Measurements from ENCODE around the gene SNX11.

DNA sequence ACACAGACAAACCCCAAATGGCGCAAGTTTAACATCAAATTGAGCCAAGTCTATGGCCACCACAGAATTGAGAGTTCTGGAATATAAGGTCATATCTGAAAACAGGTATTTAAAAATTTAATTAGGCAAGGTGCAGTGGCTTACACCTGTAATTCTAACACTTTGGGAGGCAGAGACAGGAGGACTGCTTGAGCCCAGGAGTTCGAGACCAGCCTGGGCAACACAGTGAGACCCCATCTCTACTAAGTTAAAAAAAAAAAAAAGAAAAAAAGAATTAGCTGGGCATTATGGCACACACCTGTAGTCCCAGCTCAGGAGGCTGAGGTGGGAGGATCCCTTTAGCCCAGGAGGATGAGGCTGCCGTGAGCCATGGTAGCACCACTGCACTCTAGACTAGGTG is 40.3 kb upstream of the SNX11 start:
- TF ChIP-seq RXRA (IDR thresholded peaks at IDR 0.05) (no peak), HNF4A (conservative IDR thresholded peaks at IDR 0.05) (no peak), JUND (IDR thresholded peaks at IDR 0.05) (no peak), TAF1 (conservative IDR thresholded peaks at IDR 0.05) (no peak), EGR1 (IDR thresholded peaks at IDR 0.05; ENCODE audit: low read depth in 2 of 2) (no peak), NR2F2 (IDR thresholded peaks at IDR 0.05) (no peak), RAD21 (IDR thresholded peaks at IDR 0.05) (no peak), GABPA (IDR thresholded peaks at IDR 0.05 in 1 of 2, conservative IDR thresholded peaks at IDR 0.05 in 1 of 2) (no peak), YY1 (IDR thresholded peaks at IDR 0.05) (no peak)
- TF ChIP-seq, protein P1, sequence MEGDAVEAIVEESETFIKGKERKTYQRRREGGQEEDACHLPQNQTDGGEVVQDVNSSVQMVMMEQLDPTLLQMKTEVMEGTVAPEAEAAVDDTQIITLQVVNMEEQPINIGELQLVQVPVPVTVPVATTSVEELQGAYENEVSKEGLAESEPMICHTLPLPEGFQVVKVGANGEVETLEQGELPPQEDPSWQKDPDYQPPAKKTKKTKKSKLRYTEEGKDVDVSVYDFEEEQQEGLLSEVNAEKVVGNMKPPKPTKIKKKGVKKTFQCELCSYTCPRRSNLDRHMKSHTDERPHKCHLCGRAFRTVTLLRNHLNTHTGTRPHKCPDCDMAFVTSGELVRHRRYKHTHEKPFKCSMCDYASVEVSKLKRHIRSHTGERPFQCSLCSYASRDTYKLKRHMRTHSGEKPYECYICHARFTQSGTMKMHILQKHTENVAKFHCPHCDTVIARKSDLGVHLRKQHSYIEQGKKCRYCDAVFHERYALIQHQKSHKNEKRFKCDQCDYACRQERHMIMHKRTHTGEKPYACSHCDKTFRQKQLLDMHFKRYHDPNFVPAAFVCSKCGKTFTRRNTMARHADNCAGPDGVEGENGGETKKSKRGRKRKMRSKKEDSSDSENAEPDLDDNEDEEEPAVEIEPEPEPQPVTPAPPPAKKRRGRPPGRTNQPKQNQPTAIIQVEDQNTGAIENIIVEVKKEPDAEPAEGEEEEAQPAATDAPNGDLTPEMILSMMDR (IDR thresholded peaks at IDR 0.05; ENCODE audit: low read depth, low read length, missing input control): no peak
- TF ChIP-seq, protein P2, sequence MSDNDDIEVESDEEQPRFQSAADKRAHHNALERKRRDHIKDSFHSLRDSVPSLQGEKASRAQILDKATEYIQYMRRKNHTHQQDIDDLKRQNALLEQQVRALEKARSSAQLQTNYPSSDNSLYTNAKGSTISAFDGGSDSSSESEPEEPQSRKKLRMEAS (IDR thresholded peaks at IDR 0.05): no peak
- TF ChIP-seq, protein P3, sequence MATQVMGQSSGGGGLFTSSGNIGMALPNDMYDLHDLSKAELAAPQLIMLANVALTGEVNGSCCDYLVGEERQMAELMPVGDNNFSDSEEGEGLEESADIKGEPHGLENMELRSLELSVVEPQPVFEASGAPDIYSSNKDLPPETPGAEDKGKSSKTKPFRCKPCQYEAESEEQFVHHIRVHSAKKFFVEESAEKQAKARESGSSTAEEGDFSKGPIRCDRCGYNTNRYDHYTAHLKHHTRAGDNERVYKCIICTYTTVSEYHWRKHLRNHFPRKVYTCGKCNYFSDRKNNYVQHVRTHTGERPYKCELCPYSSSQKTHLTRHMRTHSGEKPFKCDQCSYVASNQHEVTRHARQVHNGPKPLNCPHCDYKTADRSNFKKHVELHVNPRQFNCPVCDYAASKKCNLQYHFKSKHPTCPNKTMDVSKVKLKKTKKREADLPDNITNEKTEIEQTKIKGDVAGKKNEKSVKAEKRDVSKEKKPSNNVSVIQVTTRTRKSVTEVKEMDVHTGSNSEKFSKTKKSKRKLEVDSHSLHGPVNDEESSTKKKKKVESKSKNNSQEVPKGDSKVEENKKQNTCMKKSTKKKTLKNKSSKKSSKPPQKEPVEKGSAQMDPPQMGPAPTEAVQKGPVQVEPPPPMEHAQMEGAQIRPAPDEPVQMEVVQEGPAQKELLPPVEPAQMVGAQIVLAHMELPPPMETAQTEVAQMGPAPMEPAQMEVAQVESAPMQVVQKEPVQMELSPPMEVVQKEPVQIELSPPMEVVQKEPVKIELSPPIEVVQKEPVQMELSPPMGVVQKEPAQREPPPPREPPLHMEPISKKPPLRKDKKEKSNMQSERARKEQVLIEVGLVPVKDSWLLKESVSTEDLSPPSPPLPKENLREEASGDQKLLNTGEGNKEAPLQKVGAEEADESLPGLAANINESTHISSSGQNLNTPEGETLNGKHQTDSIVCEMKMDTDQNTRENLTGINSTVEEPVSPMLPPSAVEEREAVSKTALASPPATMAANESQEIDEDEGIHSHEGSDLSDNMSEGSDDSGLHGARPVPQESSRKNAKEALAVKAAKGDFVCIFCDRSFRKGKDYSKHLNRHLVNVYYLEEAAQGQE (IDR thresholded peaks at IDR 0.05): no peak
- TF ChIP-seq, protein P4, sequence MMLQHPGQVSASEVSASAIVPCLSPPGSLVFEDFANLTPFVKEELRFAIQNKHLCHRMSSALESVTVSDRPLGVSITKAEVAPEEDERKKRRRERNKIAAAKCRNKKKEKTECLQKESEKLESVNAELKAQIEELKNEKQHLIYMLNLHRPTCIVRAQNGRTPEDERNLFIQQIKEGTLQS (IDR thresholded peaks at IDR 0.05): no peak
- TF ChIP-seq, protein P5, sequence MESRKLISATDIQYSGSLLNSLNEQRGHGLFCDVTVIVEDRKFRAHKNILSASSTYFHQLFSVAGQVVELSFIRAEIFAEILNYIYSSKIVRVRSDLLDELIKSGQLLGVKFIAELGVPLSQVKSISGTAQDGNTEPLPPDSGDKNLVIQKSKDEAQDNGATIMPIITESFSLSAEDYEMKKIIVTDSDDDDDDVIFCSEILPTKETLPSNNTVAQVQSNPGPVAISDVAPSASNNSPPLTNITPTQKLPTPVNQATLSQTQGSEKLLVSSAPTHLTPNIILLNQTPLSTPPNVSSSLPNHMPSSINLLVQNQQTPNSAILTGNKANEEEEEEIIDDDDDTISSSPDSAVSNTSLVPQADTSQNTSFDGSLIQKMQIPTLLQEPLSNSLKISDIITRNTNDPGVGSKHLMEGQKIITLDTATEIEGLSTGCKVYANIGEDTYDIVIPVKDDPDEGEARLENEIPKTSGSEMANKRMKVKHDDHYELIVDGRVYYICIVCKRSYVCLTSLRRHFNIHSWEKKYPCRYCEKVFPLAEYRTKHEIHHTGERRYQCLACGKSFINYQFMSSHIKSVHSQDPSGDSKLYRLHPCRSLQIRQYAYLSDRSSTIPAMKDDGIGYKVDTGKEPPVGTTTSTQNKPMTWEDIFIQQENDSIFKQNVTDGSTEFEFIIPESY (IDR thresholded peaks at IDR 0.05): no peak

Data from liver (tissue), 3 donors.